Type B pancreatic cell (in vitro differentiated cells): Measurements from ENCODE around the gene RNFT2. TPM values are rescaled to one million over a fixed set of nuclear protein-coding genes. Genes with fewer than 3 reads are reported as not detected.

Source experiments
- DNase-seq: peaks from one replicate; pipeline ENCODE4 v3.0.0; 2021; ENCODE audit warnings: mixed read lengths; ENCODE audit not compliant: unreplicated experiment; ENCODE audit errors: extremely low spot score
- H3K27ac Mint-ChIP-seq: 2 replicates; pipeline ENCODE4 v1.8.0; 2021; ENCODE audit warnings: mild to moderate bottlenecking, mixed read lengths
- H3K27me3 Mint-ChIP-seq: 2 replicates; pipeline ENCODE4 v1.8.0; 2021; ENCODE audit warnings: mixed read lengths
- H3K36me3 Mint-ChIP-seq: 2 replicates; pipeline ENCODE4 v1.8.0; 2021; ENCODE audit warnings: mixed read lengths
- H3K4me1 Mint-ChIP-seq: one replicate; pipeline ENCODE4 v1.8.0; 2021; ENCODE audit warnings: mixed read lengths; ENCODE audit not compliant: unreplicated experiment
- H3K4me3 Mint-ChIP-seq: 2 replicates; pipeline ENCODE4 v1.8.0; 2021; ENCODE audit warnings: mild to moderate bottlenecking, mixed read lengths
- H3K9me3 Mint-ChIP-seq: 2 replicates; pipeline ENCODE4 v1.8.0; 2021; ENCODE audit warnings: mixed read lengths
- total RNA-seq: library from RNA; stranded (reverse); gene quantifications from 2 replicates; pipeline ENCODE4 v1.2.1, GENCODE V29; 2021; ENCODE audit warnings: low replicate concordance
- TF ChIP-seq, protein P1 (sequence below): fragments of 200-600 bp; sonication (generic); conservative IDR thresholded peaks from 2 replicates; pipeline ENCODE4 v1.5.0; 2021; ENCODE audit warnings: antibody characterized with exemption, mild to moderate bottlenecking

The RNFT2 gene
- total RNA-seq, 1 donor from 2014 or later, result 25.0 TPM

DNA sequence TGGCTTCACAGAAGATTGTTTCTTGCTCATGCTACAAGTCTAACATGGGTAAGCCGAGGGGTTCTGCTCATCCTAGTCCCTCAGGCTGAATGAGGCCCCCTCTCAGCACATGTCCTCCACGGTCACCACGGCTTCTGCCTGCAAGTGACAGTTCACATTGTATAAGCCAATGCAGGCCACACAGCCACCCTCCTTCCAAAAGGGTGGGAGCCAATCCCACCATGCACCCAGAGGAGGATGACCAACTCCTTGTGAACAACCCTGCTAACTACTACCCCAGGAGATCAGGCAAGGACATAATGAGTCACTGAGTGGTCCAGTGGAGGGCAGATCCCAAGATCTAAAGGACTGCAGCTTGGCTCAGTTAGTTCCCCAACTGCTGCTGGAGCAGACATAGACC is 6.3 kb upstream of the RNFT2 start:
- Mint-ChIP-seq H3K9me3 (no peaks in the 10 kb centered on the region), H3K36me3 (peaks cover 19% of the 10 kb centered on the region), H3K4me3 (no peak overlapping the region), H3K27me3 (no peaks in the 10 kb centered on the region), H3K4me1 (peaks cover 20% of the 10 kb centered on the region), H3K27ac (no peak overlapping the region)
- no peak for DNase-seq
- TF ChIP-seq, protein P1, sequence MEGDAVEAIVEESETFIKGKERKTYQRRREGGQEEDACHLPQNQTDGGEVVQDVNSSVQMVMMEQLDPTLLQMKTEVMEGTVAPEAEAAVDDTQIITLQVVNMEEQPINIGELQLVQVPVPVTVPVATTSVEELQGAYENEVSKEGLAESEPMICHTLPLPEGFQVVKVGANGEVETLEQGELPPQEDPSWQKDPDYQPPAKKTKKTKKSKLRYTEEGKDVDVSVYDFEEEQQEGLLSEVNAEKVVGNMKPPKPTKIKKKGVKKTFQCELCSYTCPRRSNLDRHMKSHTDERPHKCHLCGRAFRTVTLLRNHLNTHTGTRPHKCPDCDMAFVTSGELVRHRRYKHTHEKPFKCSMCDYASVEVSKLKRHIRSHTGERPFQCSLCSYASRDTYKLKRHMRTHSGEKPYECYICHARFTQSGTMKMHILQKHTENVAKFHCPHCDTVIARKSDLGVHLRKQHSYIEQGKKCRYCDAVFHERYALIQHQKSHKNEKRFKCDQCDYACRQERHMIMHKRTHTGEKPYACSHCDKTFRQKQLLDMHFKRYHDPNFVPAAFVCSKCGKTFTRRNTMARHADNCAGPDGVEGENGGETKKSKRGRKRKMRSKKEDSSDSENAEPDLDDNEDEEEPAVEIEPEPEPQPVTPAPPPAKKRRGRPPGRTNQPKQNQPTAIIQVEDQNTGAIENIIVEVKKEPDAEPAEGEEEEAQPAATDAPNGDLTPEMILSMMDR, result no peak

DNA sequence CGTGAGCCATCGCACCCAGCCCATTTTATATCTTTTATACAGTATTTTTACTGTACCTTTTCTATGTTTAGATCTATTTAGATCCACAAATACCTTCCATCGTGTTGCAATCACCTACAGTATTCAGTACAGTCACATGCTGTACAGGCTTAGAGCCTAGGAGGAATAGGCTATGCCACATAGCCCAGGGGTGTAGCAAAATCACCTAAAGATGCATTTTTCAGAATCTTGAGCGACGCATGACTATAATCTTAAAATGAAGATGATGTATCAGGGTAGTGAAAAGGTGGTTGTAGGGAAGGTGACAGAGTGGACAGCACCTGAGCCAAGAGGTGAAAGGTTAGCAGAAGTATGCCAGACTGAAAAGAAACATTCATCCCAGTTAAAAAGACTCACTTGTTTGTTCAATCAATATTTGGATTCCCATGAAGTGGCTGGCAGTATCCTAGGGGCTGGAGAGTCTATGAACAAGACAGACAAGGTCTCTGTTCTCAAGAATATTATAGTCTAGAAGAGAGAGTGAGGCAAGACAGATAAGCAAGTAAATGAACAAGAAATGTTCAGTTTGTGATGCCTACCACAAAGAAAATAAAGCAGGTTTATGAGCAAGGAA is 3.9 kb upstream of the RNFT2 start:
- Mint-ChIP-seq H3K4me1 (peaks cover 15% of the 10 kb centered on the region), H3K36me3 (peaks cover 16% of the 10 kb centered on the region), H3K27ac (peak overlapping the region; percentile 0), H3K9me3 (no peaks in the 10 kb centered on the region), H3K27me3 (no peaks in the 10 kb centered on the region), H3K4me3 (peak overlapping the region; percentile 18)
- TF ChIP-seq, protein P1, result no peak
- DNase-seq, result no peak

DNA sequence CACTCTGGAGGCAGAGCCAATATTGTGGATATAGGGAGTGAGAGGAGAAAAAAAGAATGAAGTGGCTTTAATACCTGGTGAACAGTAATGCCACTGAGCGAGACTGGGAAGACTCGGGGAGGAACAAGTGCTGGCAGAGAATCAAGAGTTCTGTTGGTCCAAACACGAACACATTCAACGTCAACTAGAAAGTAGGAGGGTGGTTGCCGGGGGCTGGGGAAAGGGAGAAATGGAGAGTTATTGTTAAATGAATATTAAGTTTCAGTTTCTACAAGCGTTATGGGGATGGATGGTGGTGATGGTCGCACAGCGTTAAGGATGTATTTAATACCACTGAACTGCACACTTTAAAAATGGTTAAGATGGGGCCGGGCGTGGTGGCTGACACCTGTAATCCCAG is 3.0 kb upstream of the RNFT2 start:
- Mint-ChIP-seq H3K4me1 (peaks cover 15% of the 10 kb centered on the region), H3K36me3 (peaks cover 12% of the 10 kb centered on the region), H3K27me3 (no peaks in the 10 kb centered on the region), H3K9me3 (no peaks in the 10 kb centered on the region), H3K27ac (peak overlapping the region; percentile 0), H3K4me3 (peak overlapping the region; percentile 18)
- no peak for DNase-seq
- TF ChIP-seq, protein P1, result no peak

DNA sequence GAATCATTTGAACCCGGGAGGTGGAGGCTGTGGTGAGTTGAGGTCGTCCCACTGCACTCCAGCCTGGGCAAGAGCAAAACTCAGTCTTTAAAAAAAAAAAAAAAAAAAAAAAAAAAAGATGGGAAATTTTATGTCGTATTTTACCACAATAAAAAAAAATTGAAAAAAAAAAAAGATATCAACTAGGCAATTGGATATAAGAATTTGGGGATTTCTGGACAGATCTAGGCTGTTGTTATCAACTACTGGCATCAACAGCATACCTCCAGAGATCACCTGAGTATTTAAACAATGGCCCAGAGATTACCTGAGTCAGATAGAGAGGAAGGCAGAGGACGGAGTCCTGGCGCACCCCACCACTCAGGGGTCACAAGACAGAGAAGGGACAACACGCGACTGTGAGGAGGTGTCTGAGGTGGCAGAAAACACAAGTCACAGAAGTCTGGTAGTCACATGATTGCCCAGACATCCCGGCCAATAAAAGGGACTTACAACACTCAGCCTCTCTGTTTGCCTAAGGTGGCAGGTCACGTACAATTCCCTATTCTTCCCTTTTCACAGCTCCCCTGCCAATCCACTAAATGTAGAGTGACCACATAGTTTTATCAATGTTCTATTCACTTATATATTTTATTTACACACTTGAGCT is 2.0 kb upstream of the RNFT2 start:
- no peaks in the 10 kb centered on the region for H3K9me3 Mint-ChIP-seq
- TF ChIP-seq, protein P1, result no peak
- H3K4me1 Mint-ChIP-seq, result peaks cover 15% of the 10 kb centered on the region
- no peaks in the 10 kb centered on the region for H3K27me3 Mint-ChIP-seq
- peak overlapping the region; percentile 94 for H3K4me3 Mint-ChIP-seq
- peaks cover 12% of the 10 kb centered on the region for H3K36me3 Mint-ChIP-seq
- no peak for DNase-seq
- peak overlapping the region; percentile 39 for H3K27ac Mint-ChIP-seq

DNA sequence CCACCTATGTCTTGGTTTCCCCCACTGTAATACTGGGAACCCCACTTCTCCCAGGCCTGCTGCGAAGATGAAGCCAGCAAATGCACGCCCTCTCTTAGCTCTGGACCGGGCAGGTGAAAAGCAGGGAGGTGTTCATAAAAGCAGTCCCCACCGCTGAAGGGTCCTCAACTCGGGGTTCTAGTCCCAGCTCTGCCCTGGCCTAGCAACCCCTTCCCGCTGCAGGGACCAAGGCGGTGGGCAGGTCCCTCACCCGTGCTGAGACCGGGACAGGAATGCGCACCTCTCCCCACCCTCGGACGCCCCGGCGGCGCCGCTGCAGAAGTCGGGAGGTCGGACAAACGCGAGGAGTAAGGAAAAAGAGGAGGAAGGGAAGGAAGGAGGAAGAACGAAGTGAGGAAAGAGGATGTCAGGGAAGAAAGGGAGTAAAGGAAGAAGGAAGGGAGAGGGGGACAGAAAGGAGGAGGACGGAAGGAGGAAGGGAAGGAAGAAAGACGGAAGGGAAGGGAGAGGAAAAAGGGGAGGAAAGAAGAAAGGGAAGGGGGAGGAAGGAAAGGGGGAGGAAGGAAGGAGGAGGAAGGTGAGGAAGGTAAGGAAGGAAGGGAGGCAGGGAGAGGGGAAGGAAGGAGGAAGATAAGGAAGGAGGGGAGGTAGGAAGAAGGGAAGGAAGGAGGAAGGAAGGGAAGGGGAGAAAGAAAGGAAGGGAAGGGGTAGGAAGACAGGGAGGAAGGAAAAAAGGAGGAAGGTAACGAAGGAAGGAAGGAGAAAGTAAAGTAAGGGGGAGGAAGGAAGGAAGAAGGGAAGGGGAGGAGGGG is 947 bp upstream of the RNFT2 start:
- Mint-ChIP-seq H3K4me3 (peak overlapping the region; percentile 94), H3K27ac (peak overlapping the region; percentile 78), H3K27me3 (no peaks in the 10 kb centered on the region), H3K4me1 (peaks cover 15% of the 10 kb centered on the region), H3K36me3 (peaks cover 12% of the 10 kb centered on the region), H3K9me3 (no peaks in the 10 kb centered on the region)
- TF ChIP-seq, protein P1, result no peak
- DNase-seq, result no peak
